Heart left ventricle (tissue), 16 donors: Measurements from ENCODE around the gene VAX1. TPM values are rescaled to one million over a fixed set of nuclear protein-coding genes. Genes with fewer than 3 reads are reported as not detected.

ENCODE experiments used
- ATAC-seq, 4 donors: fragments of 200-7000 bp; cut with Tn5 transposase; one replicate each; pipeline ENCODE4 v1.9.1; 2020 to 2022; ENCODE audit warnings: moderate library complexity in 4 of 4, mild to moderate bottlenecking in 3 of 4, moderate number of reproducible peaks in 1 of 4
- DNase-seq, 5 donors: peaks; one replicate each; pipeline ENCODE4 v3.0.0-alpha.2; 2020
- H3K27ac ChIP-seq, 12 donors: fragments of 200-600 bp; sonication (generic) in 4 of 12; one replicate each; pipeline versions ENCODE4 v1.5.0 to v1.8.0; 2016 to 2022; ENCODE audit warnings: mild to moderate bottlenecking in 2 of 12
- H3K27me3 ChIP-seq, 9 donors: fragments of 200-600 bp; sonication (generic) in 2 of 9; one replicate each; pipeline versions ENCODE4 v1.5.1 to v1.8.0; 2016 to 2022; ENCODE audit warnings: mild to moderate bottlenecking in 3 of 9
- H3K36me3 ChIP-seq, 9 donors: fragments of 200-600 bp; sonication (generic) in 2 of 9; one replicate each; pipeline versions ENCODE4 v1.5.0 to v1.8.0; 2018 to 2022; ENCODE audit warnings: mild to moderate bottlenecking in 2 of 9
- H3K4me1 ChIP-seq, 12 donors: fragments of 200-600 bp; sonication (generic) in 4 of 12; one replicate each; pipeline versions ENCODE4 v1.5.0 to v1.8.0; 2016 to 2022; ENCODE audit warnings: mild to moderate bottlenecking in 3 of 12
- H3K4me3 ChIP-seq, 12 donors: fragments of 200-600 bp; sonication (generic) in 4 of 12; one replicate each; pipeline versions ENCODE4 v1.5.0 to v1.8.0; 2017 to 2022; ENCODE audit warnings: mild to moderate bottlenecking in 9 of 12, moderate library complexity in 4 of 12
- H3K9me3 ChIP-seq, 12 donors: fragments of 200-600 bp; sonication (generic) in 4 of 12; one replicate each; pipeline versions ENCODE4 v1.5.0 to v1.8.0; 2016 to 2022; ENCODE audit warnings: mild to moderate bottlenecking in 1 of 12
- CTCF ChIP-seq, 12 donors: fragments of 200-600 bp; sonication (generic) in 4 of 12; IDR thresholded peaks; one replicate each; pipeline versions ENCODE4 v1.5.0 to v1.8.0; 2018 to 2022; ENCODE audit warnings: antibody characterized with exemption in 12 of 12, mild to moderate bottlenecking in 5 of 12
- POLR2A ChIP-seq, 2 donors: fragments of 450-650 bp; IDR thresholded peaks; one replicate each; pipeline ENCODE4 v1.6.1; 2017; ENCODE audit warnings: antibody characterized with exemption in 2 of 2, mild to moderate bottlenecking in 2 of 2, moderate library complexity in 2 of 2
- WGBS, 4 donors: extraction: QIAGEN DNeasy Blood & Tissue Kit in 2 of 4; methylation state at CpG; one replicate each; pipeline versions ENCODE4 v1.1.5 to v1.1.7; 2013 to 2018; 5-methylcytosine and 5-hydroxymethylcytosine counted together
- intact Hi-C, 10 donors: fragments of 100-400 bp; cut with DNase I; formaldehyde crosslinking; loops; one replicate each; pipeline versions ENCODE4 v1.11.1 to v1.14.2; 2022
- polyA plus RNA-seq, 2 donors: library from polyadenylated mRNA; stranded (reverse); fragments of 200-250 nt; gene quantifications; one replicate each; pipeline ENCODE4 v1.2.3, GENCODE V29; 2013
- total RNA-seq, 9 donors: library from RNA; depleted of rRNA in 2 of 9; stranded (reverse); fragments of >200 nt in 2 of 9; fragmentation: NEBNext Ultra II Directional in 3 of 9; extraction: Animal tissue kit (Norgen Biotek cat#: 25700) in 3 of 9; gene quantifications; one replicate each; pipeline versions ENCODE4 v1.1.0 to v1.2.4, GENCODE V29; 2016 to 2023
- donor health status: ischemic (EF 13 %, LVEDD 7.1; RV severe dilation, severe dysfunction).
- donor health status: healthy with polysubstance abuse.
- donor health status: DM: no; HTN: yes; CAD: no.
- donor health status: DM: no; HTN: no; CAD: no.
- donor health status: ischemic (EF 25% LVEDD 6.9; RV normal size, moderate dysfunction).
- donor health status: ischemic (EF 25% LVEDD 5.7; RV mildly dilated, moderate dysfunction).
- donor health status: healthy.
- donor health status: DM: yes; HTN: yes; CAD: no.
- donor health status: ischemic (EF 35%, LVEDD 5.7; RV mildly dilated, moderate dysfunction).
- donor health status: nonischemic (EF 11% LVEDD 7.7; RV severe dilation, severe dysfunction).
- donor health status: DM: yes; HTN: yes; CAD: no.
- donor health status: PGD.
- donor health status: ischemic (EF 29% LVEDD 5.4; RV normal size, mild dysfunction).
- donor health status: nonischemic (EF 23%, LVEDD 6.1; RV moderate dilation, normal function).

VAX1 gene
- total and polyA plus RNA-seq, 11 donors, result not detected

DNA sequence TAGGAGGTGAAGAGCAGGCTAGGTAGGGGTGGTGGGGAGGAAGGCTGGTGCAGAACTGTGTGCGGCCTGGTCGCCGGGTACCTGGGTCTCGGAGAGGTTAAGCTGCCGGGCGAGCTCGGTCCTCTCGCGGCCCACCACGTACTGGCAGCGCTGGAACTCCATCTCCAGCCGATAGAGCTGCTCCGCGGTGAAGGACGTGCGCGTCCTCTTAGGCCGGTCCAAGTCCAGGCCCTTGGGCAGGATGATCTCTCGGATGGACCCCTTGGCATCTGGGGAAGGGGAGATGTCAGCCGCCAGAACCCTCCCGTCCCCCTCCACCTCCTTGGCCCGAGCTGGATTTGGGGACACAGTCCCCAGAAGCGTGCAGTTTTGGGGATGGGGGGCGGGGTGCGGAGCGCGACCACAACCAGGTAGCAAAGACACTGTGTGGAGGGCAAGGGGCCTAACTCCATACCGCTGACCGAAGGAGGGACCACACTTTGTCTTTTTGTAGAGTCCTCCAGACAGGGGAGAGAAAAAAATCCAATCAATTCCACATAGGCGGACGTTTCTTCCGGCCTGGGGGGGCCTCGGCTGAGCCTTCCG is 1.6 kb downstream of the VAX1 start:
- intact Hi-C loops, result no loop called here
- Histone ChIP-seq H3K27ac (no peak overlapping the region), H3K27me3 (peaks cover 78 to 100% (median 96%) of the 10 kb centered on the region in 9 donors), H3K36me3 (no peaks in the 10 kb centered on the region), H3K4me3 (peak overlapping the region; percentile 16 to 52 (median 35)), H3K9me3 (no peaks in the 10 kb centered on the region), H3K4me1 (peaks cover 0 to 58% (median 21%) of the 10 kb centered on the region in 12 donors)
- DNase-seq (no peak), ATAC-seq (peak in 1 of 4 donors; percentile 11)
- 21 to 41% (median 28%) methylated on average over 23 to 34 of the region's 34 CpGs for WGBS, 4 donors
- TF ChIP-seq CTCF (IDR thresholded peaks at IDR 0.05) (no peak), POLR2A (IDR thresholded peaks at IDR 0.05) (no peak)

- H3K36me3 ChIP-seq, result no peaks in the 10 kb centered on the region
- 89 to 93% (median 90%) methylated on average over 4 of the region's 4 CpGs for WGBS, 4 donors
- ATAC-seq (no peak), DNase-seq (no peak)
- peaks cover 78 to 100% (median 96%) of the 10 kb centered on the region in 9 donors for H3K27me3 ChIP-seq
- no peak overlapping the region for H3K4me3 ChIP-seq
- H3K9me3 ChIP-seq, result no peaks in the 10 kb centered on the region
- TF ChIP-seq CTCF (IDR thresholded peaks at IDR 0.05) (no peak), POLR2A (IDR thresholded peaks at IDR 0.05) (no peak)
- intact Hi-C loops, result no loop called here
- peaks cover 0 to 64% (median 24%) of the 10 kb centered on the region in 12 donors for H3K4me1 ChIP-seq
- no peak overlapping the region for H3K27ac ChIP-seq
Observed at GRCh38 chr10:117135480-117136140, 2.5 kb downstream of the VAX1 start.

DNA sequence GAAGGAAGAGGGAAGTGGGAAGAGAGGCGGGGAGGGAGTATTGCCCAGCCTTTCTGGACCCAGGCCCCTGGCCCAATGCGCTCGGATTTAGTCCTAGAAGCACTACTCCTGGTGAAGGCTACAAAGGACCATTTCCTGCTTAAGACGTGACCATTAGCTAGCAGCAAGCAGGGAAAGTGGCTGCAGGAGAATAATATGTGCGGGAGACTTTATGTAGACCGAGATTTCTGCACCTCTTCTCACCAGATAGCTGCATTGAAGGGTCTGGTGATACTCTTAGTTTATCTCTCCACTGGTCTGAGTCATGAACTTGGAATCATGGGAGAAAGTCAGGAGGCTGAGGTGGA is 3.1 kb downstream of the VAX1 start:
- Histone ChIP-seq H3K9me3 (no peaks in the 10 kb centered on the region), H3K4me1 (peaks cover 0 to 58% (median 24%) of the 10 kb centered on the region in 12 donors), H3K4me3 (no peak overlapping the region), H3K27me3 (peaks cover 74 to 100% (median 96%) of the 10 kb centered on the region in 9 donors), H3K36me3 (no peaks in the 10 kb centered on the region), H3K27ac (no peak overlapping the region)
- no peak for ATAC-seq
- intact Hi-C loops, result no loop called here
- no peak for DNase-seq
- TF ChIP-seq POLR2A (IDR thresholded peaks at IDR 0.05), result no peak
- TF ChIP-seq CTCF (IDR thresholded peaks at IDR 0.05), result no peak
- WGBS, 4 donors, result 56 to 69% (median 60%) methylated on average over 6 of the region's 6 CpGs

GRCh38 chr10:117134306-117135025 is 3.6 kb downstream of the VAX1 start:
- Histone ChIP-seq H3K27me3 (peaks cover 68 to 100% (median 95%) of the 10 kb centered on the region in 9 donors), H3K4me1 (peaks cover 0 to 54% (median 24%) of the 10 kb centered on the region in 12 donors), H3K27ac (no peak overlapping the region), H3K4me3 (peak overlapping the region in 5 of 12 donors; percentile 12 to 28 (median 15)), H3K36me3 (no peaks in the 10 kb centered on the region), H3K9me3 (no peaks in the 10 kb centered on the region)
- DNase-seq (no peak), ATAC-seq (peak in 2 of 4 donors; percentile 18 to 39)
- intact Hi-C loops, result no loop called here
- 4 to 13% (median 7%) methylated on average over 42 to 72 of the region's 72 CpGs for WGBS, 4 donors
- TF ChIP-seq POLR2A (IDR thresholded peaks at IDR 0.05), result no peak
- no peak for TF ChIP-seq CTCF (IDR thresholded peaks at IDR 0.05)
